GM19324 (cell line): Measurements from ENCODE around the gene EXD3.

ENCODE experiments used
- ATAC-seq: cut with Tn5 transposase; IDR thresholded peaks from one replicate; pipeline ENCODE4 v1.9.1; 2021; ENCODE audit warnings: mild to moderate bottlenecking, moderate library complexity; ENCODE audit not compliant: unreplicated experiment, low FRiP score

EXD3 gene

GRCh38 chr9:137301081-137301947 is 121.6 kb downstream of the EXD3 start:
- no peak for ATAC-seq

- no peak for ATAC-seq
These were observed 122.3 kb downstream of the EXD3 start for GRCh38 chr9:137300567-137301080.

GRCh38 chr9:137299938-137300337 is 123.0 kb downstream of the EXD3 start:
- ATAC-seq: no peak

- no peak for ATAC-seq
These were observed 123.8 kb downstream of the EXD3 start for GRCh38 chr9:137299203-137299565.

- no peak for ATAC-seq
These were observed 124.4 kb downstream of the EXD3 start for GRCh38 chr9:137298401-137299202.

GRCh38 chr9:137297966-137298365 is 125.0 kb downstream of the EXD3 start:
- no peak for ATAC-seq

GRCh38 chr9:137296670-137297664 is 126.0 kb downstream of the EXD3 start:
- ATAC-seq: no peak

- ATAC-seq: no peak
These were observed 126.9 kb downstream of the EXD3 start for GRCh38 chr9:137295849-137296669.

- no peak for ATAC-seq
These were observed 127.6 kb downstream of the EXD3 start for GRCh38 chr9:137295238-137295811.

- no peak for ATAC-seq
These were observed 128.2 kb downstream of the EXD3 start for GRCh38 chr9:137294681-137295237.

GRCh38 chr9:137294091-137294680 is 128.8 kb downstream of the EXD3 start:
- ATAC-seq: no peak

GRCh38 chr9:137293482-137294090 is 129.4 kb downstream of the EXD3 start:
- no peak for ATAC-seq

GRCh38 chr9:137293094-137293481 is 129.9 kb downstream of the EXD3 start:
- no peak for ATAC-seq

GRCh38 chr9:137286975-137287383 is 136.0 kb downstream of the EXD3 start:
- ATAC-seq: no peak

- ATAC-seq: no peak
These were observed 141.4 kb downstream of the EXD3 start for GRCh38 chr9:137281345-137282116.

GRCh38 chr9:137280474-137281344 is 142.3 kb downstream of the EXD3 start:
- no peak for ATAC-seq
